Activated gamma-delta T cell (primary cell): ENCODE results near the gene SKOR1.

Experiments used
- DNase-seq: peaks from one replicate; lab custom pipeline; 2025; lab: John Stamatoyannopoulos, UW

Gene SKOR1

DNA sequence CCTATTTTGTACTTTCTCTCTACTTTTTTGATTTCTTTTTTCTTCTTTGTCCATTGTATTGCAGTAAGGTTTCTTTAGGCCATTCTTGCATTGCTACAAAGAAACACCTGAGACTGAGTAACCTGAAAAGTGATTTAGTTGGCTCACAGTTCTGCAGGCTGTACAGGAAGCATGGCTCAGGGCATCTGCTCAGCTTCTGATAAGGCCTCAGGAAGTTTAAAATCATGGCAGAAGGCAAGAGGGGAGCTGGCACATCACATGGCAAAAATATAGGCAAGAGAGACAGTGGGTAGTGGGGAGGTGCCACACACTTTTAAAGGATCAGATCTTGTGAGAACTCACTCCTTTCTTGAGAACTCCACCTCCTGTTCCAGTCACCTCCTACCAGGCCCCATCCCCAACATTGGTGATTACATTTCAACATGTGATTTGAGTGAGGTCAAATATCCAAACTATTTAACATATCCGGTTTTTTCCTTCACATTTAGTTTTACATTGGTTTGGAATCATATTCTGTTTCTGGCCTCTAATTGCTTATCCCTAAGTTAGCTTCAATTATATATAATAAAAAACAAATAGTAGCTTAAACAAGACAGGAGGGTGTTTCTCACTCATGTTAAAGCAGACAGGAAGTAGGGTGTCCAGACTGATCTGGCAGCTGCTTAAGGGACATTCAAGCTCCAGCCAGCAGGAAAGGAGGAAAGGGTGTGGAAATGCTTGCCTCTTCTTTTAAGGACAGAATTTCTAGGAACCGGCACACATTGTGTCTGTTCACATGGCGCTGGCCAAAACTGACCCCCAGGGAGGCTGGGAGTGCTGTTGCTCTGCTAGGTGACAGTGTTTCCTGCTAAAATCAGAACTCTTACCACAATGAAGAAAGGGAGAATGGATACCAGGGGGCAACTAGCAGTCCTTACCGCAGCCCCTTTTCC is 28.8 kb upstream of the SKOR1 start:
- no peak for DNase-seq

DNA sequence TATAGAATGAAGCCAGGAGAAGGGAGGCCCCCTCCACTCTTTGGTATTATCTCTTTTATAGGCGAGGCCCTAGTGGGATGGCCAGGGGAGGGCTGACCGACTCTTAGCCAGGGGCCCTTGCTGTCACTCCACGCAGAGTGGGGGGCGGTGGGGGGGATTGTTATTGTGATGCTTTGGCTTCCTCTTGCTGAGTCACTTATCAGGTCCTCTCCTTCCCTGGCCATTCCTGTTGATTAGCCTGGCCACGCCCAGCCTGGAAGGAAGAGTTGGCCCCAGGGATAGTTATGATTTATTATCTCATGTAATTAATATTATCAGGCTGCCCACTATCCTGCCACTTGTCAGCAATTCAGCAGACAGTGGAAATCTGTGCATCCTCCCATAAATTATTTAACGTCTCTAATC is 25.5 kb upstream of the SKOR1 start:
- DNase-seq = no peak

DNA sequence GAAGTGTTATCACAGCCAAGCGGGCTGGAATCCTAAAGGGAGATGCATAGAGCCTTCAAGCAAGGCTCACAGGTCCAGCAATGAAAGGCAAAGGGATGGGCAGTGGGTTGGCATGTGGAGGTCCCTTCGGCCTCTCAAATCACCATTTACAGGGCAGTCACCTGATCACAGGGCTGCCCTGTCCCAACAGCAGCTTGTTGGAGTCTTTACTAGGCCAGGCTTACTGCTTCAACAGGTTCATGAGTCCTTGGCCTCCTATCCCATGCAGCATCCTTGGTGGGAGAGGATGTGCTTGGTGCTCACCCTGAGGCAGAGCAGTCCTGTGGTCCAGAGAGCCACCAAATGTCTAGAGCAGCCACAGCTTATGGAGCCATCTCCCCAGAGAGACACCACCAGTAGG is 24.2 kb upstream of the SKOR1 start:
- no peak for DNase-seq

DNA sequence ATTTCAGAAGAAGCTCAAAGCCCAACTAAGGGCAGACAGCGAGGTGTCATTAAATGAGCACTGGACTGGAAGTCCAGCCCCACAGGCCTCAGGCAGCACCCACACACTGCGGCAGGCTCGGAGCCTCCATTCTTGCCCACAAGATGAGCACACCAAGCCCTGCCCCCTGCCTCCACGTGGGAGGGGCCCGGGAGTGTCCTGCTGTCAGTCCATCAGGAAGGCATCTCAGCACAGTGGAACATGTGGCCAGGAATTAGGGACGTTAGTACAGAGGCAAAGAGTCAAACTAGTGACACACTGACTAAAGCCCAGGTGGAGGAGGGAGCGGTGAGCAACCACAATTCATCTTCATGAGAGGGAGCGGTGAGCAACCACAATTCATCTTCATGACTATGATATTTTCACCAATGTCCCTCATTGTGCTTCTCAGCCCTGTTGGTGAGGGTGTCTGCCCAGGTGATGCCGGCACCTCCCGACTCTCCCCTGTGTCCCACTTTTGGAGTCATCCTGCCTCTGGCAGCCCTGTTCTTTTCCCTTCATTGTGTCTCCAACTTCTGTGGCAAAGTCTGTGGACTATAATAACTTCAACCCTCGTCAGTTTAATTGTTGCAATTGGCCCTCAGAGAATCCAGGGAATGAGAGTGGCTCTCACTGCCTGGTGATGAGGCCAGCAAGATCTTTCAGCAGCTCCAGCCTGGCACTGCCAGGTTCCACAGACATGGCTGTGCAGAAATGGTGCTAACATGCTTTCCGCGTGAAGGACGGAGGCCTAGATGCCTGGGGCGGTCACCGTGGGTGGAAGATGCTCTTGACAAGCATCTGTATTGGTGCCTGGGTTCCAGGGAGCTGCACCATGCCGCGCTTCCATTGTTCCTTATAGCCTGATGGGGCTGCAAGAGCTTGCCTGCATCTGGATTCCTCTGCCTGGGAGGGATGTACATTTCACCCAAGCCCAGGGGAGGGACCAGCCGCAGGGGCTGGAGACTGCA is 23.1 kb upstream of the SKOR1 start:
- DNase-seq = no peak

DNA sequence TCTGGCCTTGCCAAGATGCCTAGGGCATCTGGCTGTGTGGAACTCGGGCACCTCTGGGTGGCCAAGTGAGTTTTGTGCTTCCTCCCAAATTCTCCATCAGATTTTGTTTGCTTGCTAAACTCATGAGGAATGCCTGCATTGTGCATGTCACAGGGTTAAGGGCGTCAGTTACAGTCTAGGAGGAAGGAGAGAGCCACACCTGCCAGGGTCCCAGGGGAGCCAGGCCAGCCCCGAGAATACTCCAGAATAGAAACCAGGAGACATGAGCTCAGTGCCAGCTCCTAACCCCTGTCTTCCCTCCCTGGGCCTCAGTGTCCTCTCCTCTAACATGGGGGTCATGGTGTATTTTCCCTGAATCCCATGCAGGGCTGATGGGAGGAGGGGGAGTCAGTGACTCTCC is 22.0 kb upstream of the SKOR1 start:
- DNase-seq = no peak

DNA sequence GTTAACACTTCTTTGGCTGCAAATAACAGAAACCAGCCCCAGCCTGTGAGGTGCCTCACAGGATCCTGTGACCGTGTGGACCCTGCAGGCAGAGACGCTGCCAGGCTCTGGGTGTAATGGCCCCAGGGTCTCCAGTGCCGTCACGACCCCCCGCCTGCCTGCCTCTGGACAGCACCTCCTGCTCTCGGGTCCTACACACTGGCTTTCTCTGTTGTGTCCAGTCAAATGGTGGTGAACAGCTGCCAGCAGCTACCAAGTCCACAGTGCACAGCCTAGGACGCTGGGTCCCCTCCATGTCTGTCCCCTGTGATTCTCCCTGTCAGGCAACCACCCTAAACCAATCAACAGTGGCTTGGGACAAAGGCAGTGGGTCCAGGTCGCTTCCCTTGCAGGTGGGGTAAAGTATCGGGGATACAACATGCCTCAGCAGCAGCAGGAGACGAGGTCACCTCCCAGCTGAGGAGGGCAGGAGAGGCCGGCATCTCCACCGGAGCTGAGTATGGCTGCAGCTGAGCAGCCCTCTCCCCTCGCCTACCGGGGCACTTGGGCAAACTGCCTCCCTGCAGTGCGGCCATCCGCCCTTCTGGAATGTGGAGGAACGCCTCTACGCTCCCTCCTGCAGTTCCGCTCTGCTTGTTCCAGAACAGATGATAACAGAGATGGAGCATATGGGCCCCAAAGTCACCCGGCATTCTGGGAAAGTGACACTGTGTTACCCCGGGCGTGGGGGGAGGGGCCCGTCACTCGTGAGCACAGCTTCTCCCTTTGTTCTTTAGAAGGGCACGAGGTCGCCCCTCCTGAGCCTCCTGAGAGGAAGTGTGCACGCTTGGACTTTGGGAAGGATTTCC is 21.1 kb upstream of the SKOR1 start:
- DNase-seq = no peak

DNA sequence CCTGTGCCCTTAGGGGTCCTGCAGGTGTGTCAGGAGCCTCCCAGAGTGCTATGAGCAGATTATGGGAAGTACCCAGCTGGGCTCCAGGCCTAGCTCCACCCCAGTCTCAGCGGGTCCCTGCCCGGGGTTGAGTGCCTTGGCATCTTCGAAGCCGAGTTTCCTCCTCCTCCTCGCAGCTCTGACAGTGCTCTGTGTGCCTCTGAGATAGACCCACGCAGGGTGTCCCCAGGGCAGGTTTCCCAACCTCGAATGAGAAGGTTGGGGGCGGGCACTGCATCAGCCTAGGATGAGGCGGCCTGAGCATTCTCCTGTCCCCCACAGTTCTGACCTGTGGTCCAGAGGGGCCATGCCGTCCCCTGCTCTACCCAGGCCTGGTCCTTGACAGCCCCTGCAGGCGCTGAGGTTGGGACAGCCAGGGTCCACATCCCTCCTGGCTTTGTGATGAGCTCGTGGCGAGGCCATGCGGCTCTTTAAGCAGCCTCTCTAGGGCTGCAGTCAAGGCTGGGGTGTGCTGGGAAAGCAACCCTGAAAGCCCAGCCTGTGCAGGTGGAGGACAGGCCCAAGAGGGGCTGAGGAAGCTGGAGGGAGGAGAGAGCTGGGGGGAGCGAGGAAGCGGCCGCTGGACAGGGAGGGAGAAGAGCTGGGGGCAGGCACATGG is 20.2 kb upstream of the SKOR1 start:
- no peak for DNase-seq

DNA sequence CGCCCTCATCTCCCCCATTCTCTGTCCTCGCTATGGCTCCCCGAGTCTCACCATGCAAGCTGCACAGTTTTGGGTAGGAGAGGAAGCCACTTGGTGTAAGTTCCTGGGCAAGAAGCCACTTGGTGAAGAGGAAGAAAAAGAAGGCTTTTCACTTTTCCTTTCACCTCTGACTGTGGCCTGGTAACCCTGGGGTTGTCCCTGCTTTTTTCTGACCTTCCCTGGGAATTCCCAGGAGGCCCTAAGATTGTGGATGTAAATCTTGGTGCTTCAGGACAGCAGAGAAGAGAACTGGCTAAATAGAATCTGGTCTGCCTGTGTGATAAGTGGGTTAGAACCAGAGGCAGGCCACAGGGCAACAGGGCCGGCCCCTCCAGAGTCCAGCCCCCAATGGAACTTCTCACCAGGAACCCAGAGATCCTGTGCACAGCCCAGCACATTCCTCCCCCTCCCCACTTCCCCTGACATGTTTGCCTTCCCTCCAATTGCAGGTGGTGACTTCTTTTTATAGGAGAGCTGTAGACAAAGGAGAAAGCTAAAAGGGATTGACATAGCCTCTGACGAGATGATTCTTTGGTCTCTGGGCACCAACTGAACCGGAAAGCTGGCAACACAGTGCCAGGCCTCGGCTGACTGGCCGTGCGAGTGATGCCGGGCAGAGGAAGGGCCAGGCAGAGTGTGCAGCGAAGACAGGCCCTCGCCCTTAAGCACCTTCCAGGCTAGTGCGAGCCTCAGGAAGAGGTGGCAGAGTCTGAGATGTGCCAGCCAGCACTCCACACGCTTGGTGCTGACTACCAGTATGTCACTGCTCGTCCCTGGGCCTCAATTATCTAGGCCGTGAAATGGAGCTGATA is 19.4 kb upstream of the SKOR1 start:
- no peak for DNase-seq

DNA sequence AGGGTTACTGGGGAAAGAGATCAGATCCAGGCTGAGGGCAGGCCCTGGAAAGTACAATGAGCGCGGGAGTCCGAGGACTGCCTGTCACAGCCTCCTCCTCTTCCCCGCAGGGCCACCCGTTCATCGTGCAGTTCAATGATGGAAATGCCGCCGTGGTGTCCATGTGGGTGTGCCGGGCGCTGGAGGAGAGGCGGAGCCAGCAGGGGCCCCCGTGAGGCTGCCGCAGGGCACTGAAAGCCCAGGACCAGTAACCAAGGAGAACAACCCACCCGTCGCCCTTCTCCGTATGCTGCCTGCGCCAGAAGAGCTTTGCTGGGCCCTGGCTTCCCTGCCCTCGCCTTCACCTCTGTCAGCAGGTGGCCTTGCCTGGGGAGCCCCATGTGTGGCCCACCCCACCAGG is 18.8 kb upstream of the SKOR1 start:
- DNase-seq = no peak

DNA sequence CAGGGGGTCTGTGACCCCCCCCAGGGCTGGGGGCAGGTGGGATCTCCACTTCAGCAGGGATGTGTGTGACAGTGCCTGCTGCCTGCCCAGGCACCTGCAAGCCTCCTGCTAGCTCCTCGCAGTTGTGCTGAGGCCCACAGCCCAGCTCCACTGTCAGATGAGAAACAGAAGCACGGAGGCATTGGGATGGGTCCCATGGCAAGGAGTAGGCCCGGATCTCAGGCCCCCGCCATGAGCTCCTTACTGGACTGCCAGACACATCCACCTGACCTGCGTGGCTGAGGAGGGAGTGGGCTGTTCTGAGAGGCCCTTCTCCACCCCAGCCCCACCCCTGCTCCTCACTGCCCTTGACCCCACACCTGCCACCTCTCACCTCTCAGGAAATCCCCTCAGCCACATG is 18.2 kb upstream of the SKOR1 start:
- DNase-seq = no peak

DNA sequence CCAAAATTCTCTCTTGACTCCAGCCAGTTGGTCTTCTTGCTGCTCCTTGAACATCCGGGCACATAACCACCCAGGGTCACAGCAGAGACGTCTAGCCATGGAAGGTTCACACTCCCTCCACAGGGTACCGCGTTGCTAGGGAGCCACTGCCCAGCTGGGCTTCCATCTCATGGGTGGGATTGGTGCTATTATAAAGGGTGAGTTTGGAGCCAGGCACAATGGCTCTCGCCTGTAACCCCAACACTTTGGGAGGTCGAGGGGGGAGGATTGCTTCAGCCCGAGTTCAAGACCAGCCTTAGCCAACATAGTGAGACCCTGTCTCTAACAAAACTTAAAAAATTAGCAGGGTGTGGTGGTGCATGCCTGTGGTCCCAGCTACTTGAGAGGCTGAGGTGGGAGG is 17.5 kb upstream of the SKOR1 start:
- no peak for DNase-seq

DNA sequence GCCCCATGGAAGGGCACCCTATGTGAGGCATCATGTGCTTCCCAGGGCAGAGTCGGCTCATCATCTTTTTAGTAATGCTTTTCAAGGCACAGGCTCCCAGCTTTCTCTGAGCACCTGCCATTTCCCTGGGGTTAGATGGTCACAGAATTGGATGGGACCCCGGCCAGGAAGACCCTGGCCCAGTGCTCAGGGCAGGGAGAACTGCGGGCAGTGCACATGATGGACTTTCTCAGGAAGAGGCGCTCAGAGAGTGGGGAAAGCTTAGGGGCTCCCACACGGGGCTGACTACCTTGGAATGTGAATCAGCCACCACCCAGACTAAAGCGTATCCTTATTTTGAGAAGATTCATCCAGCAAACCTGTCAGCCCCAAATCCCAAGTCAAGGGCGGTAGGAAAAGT is 16.5 kb upstream of the SKOR1 start:
- DNase-seq = no peak

DNA sequence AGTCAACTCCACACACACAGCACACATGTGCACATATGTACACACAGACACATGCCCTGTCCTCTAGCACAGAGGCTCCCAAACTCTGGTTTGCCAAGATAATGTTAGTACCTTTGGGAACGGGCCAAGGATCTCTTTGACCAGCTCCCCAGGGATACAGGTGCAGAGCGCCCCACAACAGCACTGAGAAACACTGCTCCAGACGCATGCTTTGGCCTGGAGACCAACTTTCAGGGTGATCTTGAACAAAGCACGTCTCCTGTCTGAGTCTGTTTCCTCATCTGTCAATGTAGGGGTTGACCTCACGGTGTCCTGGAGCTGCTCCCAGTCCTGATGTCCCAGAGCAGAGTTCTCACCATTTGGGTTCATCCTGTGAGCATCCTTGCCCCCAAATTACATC is 15.9 kb upstream of the SKOR1 start:
- DNase-seq = no peak

DNA sequence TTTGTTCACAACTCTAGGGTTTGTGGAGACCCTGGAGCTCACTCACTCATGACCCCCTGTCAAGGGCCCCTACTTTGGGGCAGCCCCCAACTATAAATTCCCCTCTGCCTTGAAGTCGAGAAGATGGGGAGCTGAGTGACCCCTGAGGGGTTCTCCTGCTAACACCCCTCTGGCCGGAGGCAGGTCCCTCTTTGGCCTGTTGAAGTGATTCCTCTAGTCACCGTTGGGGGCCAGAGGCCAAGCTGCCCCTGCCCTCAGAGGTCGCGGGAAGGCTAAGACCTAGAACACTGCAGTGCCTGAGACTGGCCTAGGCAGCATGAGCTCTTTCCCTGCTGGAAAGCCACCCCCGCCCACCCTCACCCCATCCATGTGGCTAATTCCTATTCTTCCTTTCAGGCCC is 15.4 kb upstream of the SKOR1 start:
- no peak for DNase-seq

DNA sequence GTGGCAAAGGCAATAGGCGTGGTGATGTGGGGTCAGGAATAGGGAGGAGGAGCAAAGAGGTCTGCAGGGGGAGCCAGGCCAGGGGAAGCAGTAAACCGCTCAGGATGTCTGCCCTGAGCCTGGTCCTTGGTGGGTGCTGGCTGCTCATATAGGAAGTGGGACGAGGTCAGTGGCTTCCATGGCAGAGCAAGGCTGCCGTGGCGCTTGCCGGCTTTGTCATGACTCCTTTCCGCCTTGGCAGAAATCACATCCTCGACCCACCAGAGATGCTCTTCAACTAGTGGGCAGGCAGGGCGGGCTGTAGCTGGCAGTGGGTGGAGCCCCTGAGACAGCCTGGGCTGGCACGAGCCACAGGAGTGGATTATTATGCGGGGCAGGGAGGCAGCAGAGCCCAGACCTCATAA is 13.1 kb upstream of the SKOR1 start:
- no peak for DNase-seq

DNA sequence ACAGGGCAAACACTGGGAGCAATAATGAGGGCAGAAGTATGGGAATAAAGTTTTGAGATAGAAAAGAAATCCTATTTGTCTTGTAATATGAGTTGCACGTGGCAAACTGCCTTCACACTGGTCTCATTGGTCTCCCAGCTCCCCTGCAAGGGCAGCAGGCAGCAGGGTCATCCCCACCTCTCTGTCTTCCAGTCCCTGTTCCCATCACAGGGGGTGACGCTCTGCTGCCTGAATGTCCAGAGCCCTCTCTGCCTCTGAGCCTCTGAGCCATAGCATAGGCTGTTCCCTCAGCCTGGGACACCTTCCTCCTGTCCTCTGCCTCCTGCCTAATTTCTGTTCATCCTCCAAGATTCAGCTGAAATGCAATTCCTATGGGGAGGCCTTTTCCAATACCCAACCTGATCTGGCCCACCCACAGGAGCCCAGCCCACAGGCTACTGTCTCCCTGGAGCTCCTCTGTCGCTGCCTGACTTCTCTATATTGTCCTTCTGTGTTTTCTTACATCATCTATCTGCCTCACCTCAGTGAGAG is 12.1 kb upstream of the SKOR1 start:
- no peak for DNase-seq

DNA sequence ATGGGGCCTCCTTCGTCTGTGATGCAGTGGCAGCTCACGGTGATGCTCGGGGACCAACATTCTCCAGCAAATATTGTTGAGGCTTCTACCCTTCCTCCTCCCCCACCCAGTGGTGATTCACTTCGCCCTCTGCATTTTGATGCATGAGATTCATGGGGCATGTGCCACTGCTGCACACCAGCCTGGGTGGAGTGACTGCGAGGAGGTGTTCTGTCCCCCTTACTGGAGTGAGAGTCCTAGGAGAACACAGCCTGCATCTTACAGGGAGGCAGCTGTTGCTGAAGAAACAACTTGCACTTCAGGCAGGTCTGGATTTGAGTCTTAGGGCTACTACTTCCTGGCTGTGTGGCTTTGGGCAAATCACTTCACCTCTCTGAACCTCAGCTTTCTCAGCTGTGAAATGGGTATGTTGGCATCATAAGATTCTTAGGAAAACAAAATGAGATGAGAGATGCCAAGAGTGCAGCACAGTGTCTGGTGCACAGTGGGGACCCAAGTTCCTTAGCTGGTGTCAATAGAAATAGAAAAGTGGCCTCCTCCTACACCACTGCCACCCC is 10.2 kb upstream of the SKOR1 start:
- DNase-seq = no peak

DNA sequence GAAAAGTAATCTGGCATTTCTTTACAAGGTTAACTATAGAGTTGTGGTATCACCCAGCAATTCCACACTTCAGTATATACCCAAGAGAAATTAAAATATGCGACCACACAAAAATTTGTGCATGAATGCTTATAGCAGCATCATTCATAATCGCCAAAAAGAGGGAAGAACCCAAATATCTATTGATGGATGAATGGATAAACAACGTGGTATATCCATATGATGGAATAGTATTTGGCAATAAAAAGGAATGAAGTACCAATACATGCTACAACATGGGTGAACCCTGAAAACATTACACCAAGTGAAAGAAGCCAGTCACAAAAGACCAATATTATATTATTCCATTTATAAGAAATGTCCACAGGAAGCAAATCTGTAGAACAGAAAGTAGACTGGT is 8.6 kb upstream of the SKOR1 start:
- DNase-seq = no peak

DNA sequence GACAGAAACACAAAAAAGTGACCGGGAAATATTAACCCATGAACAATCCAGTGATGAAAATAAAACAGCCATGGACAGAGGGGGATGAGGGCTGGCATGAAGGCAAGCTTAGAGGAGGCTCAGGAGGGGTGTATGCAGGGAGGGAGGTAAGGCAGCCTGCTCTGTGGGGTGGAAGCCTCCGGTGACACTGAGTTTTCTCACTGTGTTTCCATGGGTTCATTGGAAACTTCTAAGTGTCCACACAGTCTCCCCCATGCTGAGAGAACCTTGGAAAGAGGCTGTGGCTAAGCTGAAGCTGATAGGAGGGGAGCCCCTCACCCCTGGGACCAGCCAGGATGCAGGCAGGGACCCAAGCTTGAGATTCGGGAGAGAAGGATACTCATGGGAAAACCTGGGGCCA is 6.8 kb upstream of the SKOR1 start:
- DNase-seq = no peak

DNA sequence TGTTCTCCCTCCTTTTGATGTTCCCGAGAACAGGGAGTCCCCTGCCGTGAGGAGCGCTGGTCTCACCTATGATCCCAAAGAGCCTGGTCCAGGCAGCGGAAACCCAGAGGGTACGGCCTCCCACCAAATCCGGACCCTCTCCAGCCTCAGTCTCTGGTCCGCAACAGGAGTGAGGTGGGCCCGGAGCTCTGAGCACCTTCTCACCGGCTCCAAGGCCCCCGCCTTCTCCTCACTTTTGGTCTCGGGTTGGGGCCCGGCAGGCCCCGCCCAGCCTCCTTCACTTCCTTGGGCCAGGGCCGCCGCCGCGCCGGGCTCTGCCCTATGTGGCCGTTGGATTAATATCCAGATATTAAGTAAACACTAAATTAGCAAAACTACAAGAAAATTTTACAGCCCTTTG is 5.7 kb upstream of the SKOR1 start:
- no peak for DNase-seq
